ENCODE measurements around the gene WDR48. TPM values are rescaled to one million over a fixed set of nuclear protein-coding genes. Genes with fewer than 3 reads are reported as not detected.

The WDR48 gene
- polyA plus RNA-seq, 3 donors, result 10.3 to 15.0 (median 11.3) TPM

- 73 to 90% (median 84%) methylated on average over 3 of the region's 3 CpGs for WGBS, 3 donors
- H3K27ac ChIP-seq (ENCODE audit: low read depth, low read length), result no peak overlapping the region
Observed at GRCh38 chr3:39130693-39131265, 79.0 kb downstream of the WDR48 start.

GRCh38 chr3:39132096-39133092 is 80.6 kb downstream of the WDR48 start:
- no peak overlapping the region for H3K27ac ChIP-seq (ENCODE audit: low read depth, low read length)

GRCh38 chr3:39133093-39133490 is 81.3 kb downstream of the WDR48 start:
- WGBS, 3 donors, result 95 to 100% (median 98%) methylated on average over 1 of the region's 1 CpG

More at GRCh38 chr3:39132096-39133092, 80.6 kb downstream of the WDR48 start:
- WGBS, 3 donors, result 75 to 81% (median 77%) methylated on average over 11 of the region's 11 CpGs

DNA sequence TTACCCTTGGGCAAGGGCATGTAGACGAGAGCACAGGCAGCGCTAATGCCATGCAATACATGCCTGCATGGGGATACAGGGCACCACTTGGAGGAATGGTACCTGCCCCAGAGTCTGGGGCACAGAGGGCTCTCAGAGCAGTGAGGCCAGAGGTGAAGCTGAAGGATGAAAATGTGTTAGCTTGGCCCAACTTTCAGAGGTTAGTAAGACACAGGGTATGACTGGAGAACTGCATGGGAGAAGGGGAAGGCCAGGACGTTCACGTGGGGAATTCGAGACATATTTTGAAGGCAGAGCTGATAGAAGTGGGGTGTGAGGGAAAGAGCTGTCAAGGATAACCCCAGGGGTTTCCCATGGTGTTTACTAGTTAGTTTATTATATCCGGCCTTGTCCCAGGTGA is 82.0 kb downstream of the WDR48 start:
- WGBS, 3 donors, result 77 to 79% (median 78%) methylated on average over 6 of the region's 6 CpGs
- H3K27ac ChIP-seq (ENCODE audit: low read depth, low read length), result no peak overlapping the region

More at GRCh38 chr3:39133093-39133490, 81.3 kb downstream of the WDR48 start:
- no peak overlapping the region for H3K27ac ChIP-seq (ENCODE audit: low read depth, low read length)

DNA sequence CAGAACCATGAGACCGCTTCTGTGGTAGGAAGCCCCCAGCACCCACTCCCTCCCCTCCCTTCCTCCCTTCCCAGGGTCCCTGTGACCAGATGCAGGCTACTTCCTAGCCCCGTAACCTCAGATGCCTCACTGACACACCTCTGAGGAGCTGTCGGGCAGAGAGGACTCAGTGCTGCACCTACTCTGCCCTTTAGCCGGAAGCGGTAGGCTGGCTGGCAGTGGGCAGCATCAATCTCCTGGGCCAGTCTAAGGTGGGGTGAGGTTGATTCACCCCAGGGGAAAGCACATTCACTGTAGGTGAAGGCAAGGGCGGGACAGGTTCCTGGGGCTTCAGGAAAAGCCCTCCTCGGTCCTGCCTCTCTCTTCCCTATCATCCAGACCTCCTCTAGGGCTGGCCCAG is 82.5 kb downstream of the WDR48 start:
- H3K27ac ChIP-seq (ENCODE audit: low read depth, low read length), result no peak overlapping the region
- 79 to 88% (median 80%) methylated on average over 7 of the region's 7 CpGs for WGBS, 3 donors

DNA sequence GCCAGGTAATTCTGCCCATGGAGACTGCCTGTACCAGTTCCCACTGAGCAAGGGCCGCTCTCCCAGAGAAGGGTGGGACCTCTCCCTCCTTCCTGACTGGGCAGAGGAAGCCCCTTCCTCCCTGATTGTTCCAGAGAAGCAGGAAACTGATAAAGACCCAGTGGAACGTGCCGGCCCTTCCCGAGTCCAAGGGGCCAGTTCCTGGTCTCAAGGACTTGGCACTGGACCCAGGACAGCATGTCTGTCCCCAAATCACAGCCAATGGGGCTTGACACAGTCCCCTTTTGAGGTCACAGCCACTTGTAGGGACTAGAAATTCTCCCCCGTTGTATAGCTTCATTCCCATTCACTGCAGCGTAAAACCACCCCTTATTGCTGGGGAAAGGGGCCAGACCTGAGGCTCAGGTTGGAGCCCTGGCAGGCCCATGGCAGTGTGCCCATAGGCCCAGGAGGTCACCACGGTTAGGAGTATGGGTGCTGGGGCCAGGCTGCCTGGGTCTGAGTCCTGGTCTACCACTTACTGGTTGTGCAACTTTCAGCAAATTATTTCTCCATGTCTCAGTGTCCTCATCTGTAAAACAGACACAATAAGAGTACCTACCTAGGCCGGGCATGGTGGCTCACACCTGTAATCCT is 83.5 kb downstream of the WDR48 start:
- no peak overlapping the region for H3K27ac ChIP-seq (ENCODE audit: low read depth, low read length)
- WGBS, 3 donors, result 59 to 76% (median 68%) methylated on average over 8 of the region's 8 CpGs

- no peak overlapping the region for H3K27ac ChIP-seq (ENCODE audit: low read depth, low read length)
- WGBS, 3 donors, result 90 to 91% (median 91%) methylated on average over 20 to 21 of the region's 21 CpGs
Observed at GRCh38 chr3:39136533-39137434, 85.0 kb downstream of the WDR48 start.

DNA sequence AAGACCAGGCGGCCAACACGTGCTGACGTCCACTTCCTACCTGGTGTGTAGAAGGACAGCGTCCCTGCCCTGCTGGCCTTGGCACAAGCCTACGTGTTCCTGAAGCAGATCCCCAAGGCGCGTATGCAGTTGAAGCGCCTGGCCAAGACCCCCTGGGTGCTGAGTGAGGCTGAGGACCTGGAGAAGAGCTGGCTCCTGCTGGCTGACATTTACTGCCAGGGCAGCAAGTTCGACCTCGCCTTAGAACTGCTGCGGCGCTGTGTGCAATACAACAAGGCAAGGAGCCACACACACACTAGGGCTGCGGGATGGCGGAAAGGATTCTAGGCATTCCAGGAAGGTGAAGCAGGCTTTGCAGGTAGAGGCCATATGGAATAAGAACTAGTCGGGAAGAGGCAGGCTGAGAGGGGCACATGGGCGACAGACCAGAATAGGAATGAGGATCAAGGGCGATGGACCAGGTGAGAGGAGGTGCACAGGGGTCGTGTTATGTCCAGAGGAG is 85.7 kb downstream of the WDR48 start:
- WGBS, 3 donors, result 96 to 98% (median 97%) methylated on average over 16 to 18 of the region's 18 CpGs
- H3K27ac ChIP-seq (ENCODE audit: low read depth, low read length), result no peak overlapping the region

DNA sequence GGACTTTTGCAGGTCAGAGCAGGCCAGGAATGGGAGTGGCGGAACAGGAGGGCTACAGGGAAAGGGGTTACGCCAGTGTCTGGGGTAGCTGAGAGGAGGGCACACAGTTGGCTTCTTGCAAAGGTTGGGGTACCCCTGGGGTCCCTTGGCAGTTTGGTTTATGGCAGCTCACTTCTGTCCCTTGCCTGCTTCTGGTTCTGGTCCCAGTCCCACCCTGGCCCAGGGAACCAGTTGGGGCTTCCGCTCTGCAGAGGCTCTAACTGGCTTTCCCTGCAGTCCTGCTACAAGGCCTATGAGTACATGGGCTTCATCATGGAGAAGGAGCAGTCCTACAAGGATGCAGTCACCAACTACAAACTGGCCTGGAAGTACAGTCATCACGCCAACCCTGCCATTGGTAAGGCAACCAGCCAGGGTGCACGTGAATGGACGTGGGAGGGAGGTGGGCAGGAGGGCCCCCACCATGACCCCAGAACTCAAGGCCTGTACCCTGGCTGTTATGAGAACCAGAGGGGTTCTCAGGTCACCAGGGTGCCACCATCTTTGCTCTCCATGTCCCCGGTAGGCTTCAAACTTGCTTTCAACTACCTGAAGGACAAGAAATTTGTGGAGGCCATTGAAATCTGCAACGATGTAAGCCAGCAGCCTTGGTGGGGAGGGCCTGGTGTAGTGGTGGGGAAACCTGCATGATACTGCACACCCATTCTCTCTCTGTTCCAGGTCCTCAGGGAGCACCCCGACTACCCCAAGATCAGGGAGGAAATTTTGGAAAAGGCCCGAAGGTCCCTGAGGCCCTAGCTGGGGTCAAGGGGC is 86.4 kb downstream of the WDR48 start:
- WGBS, 3 donors, result 94 to 96% (median 96%) methylated on average over 10 of the region's 10 CpGs
- H3K27ac ChIP-seq (ENCODE audit: low read depth, low read length), result no peak overlapping the region

DNA sequence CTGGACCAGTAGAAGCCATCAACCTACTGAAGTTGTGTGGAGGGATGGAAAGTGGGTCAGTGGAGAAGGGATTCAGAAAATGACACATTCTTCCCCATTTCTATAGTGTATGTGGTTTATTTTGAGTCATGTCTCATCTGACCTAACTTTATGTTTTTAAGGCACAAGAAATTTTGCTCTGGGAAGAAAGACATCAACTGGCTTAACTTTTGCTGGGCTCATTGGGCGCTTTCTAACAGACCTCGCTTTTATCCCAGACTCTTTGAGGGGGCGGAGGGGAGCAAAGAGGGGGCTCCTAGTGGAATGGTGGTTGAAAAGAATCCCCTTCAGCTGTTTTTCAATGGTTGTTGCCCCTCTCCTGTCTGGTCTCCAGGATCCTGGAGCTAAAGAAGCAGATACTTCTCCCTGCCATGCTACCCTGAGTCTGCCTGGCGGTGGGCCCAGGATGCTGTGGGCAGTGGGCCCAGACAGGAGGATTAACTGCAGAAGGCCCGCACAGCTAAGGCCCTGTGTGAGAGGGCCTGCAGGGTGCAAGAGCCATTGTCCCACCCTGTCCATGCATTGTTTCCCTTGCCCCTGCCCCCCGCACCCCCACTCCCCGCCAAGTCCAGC is 87.1 kb downstream of the WDR48 start:
- no peak overlapping the region for H3K27ac ChIP-seq (ENCODE audit: low read depth, low read length)

DNA sequence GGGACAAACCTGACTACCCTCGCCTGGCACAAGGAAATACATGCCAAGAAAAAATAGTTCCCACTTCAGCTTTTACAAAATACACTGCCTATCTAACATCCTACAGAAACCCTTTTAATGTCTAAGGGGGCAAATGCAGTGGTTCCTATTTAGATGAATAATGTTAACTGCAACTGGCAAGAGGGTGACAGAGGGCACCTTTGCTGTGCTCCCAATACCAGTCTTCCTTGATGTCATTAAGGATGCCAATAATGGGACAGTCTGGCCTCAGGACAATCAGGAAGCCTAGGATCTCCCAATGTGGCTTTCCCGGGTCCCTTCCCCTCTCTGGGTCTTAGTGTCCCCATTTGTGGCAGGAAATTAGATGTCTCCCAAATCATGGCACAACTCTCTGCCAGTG is 87.6 kb downstream of the WDR48 start:
- H3K27ac ChIP-seq (ENCODE audit: low read depth, low read length), result no peak overlapping the region

More for the DNA sequence above, 87.1 kb downstream of the WDR48 start:
- WGBS, 3 donors, result 77 to 89% (median 84%) methylated on average over 7 of the region's 7 CpGs

GRCh38 chr3:39140341-39140971 is 88.6 kb downstream of the WDR48 start:
- 87 to 99% (median 97%) methylated on average over 2 of the region's 2 CpGs for WGBS, 3 donors

More for the DNA sequence above, 87.6 kb downstream of the WDR48 start:
- 76 to 88% (median 78%) methylated on average over 2 of the region's 2 CpGs for WGBS, 3 donors

DNA sequence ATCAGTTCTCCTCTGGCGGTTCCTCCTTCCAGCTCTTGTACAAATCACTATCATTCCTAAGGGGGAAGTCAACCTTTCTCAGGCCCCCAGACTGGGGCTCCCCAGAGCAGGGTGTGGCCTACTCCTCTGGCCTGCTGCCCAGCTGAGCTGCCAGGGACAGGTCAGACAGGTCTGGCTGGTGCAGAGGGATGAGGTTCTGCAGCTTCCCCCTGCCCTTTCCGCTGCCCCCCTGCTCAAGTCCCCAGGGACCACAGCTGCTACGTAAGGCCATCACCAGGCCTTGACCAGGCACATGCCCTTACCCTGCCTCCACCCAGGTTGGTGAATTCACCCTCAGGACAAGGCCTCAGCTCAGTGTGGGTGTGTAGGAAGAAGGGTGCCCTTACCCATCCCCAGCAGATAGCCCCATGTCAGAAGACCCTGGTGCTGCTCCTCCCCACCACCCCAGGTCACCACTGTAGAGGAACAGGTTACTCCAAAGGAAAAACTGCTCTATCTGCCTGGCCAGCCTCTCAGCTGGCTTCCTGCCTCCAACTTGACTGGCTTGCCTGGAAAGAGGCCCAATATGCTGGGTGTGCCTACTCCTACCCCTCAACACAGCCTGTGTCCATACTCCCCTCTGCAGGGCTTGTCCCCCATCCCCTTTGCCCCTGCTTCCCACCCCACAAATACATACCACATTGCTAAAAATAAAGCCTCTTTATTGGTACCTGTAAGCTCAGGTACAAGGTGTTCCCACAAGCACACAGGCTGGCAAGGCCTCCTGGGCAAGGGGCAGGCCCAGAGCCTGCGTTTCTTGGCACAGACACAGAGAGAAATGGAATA is 89.6 kb downstream of the WDR48 start:
- no peak overlapping the region for H3K27ac ChIP-seq (ENCODE audit: low read depth, low read length)
- 28 to 43% (median 42%) methylated on average over 4 of the region's 4 CpGs for WGBS, 3 donors

More at GRCh38 chr3:39140341-39140971, 88.6 kb downstream of the WDR48 start:
- no peak overlapping the region for H3K27ac ChIP-seq (ENCODE audit: low read depth, low read length)

DNA sequence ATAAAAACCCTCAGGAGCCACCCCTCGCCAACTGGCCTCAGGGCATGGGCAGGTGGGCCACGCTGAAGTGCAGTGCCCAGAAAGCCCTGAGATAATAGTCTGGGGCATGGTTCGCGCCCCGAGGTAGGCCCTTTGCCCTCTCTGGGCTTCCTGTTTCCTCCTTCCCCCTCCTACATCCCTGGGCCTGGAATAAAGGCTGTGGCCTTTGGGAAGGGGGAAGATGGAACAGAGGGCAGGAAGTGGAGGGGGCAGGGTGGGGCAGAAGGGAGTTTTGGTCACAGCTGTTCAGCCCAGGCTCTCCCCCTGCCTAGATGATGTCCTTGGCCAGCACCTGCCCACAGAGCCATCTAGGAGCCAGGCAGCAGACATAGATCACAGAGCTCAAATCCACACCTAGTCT is 90.3 kb downstream of the WDR48 start:
- WGBS, 3 donors, result 24 to 53% (median 52%) methylated on average over 5 of the region's 5 CpGs
- no peak overlapping the region for H3K27ac ChIP-seq (ENCODE audit: low read depth, low read length)

DNA sequence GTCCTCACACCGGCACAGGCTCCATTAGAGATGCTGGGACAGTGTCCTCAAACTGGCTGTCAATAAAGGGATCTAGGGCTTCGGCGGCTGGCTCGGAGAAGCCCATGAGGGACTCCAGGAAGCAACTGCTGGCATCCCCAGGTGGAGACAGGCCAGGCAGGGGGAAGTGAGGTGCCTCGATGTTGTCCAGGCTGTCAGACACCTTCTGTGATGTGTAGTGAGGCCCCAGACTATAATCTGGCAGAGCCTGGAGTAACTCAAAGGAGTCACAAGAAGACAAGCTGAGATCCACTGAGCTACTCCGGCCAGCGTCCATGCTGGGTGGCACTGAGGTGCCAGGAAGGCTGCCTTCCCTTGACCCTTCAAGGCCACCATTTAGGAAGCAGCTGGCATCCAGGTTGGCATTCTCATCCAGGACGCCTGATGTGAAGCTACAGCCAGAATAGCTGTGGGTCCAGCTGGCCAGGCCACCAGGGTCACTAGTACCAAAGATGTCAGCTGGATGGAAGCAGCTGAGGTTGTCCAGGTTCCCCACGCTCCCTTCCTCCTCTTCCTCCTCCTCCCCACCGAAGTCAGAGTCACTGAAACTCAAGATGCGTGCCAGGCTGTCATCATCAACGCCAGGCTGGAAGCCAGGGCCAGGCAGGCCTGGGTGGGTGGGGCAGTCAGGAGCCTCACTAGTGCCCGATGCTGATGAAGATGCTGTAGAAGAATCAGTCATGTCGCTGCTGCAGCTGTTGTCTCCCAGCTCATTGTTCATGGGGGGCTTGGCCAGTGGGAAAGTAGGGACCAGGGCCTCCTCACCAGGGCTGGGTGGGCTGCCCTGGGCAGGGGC is 91.5 kb downstream of the WDR48 start:
- 66 to 76% (median 69%) methylated on average over 14 of the region's 14 CpGs for WGBS, 3 donors
- H3K27ac ChIP-seq (ENCODE audit: low read depth, low read length), result no peak overlapping the region
